HepG2 (cell line): ENCODE data around the gene GLIS2. TPM values are rescaled to one million over a fixed set of nuclear protein-coding genes. Genes with fewer than 3 reads are reported as not detected.

Source experiments
- CBFB ChIP-seq: sonication (generic); formaldehyde crosslinking; IDR thresholded peaks from 2 replicates; pipeline ENCODE4 v1.4.0; 2020; ENCODE audit warnings: missing genetic modification reagents
- DR1 ChIP-seq: sonication (generic); formaldehyde crosslinking; IDR thresholded peaks from 2 replicates; pipeline ENCODE4 v1.8.0; 2021; ENCODE audit warnings: mild to moderate bottlenecking, missing genetic modification reagents, inconsistent platforms
- ELF4 ChIP-seq: sonication (generic); formaldehyde crosslinking; IDR thresholded peaks from 2 replicates; pipeline ENCODE4 v1.5.0; 2020; ENCODE audit warnings: missing genetic modification reagents, mild to moderate bottlenecking, moderate library complexity, borderline replicate concordance
- RBM22 ChIP-seq: fragments of 200-400 bp; formaldehyde crosslinking; optimal IDR thresholded peaks from 2 replicates; pipeline ENCODE3; 2017; ENCODE audit warnings: mild to moderate bottlenecking, low read length, moderate library complexity
- SALL1 ChIP-seq: sonication (generic); formaldehyde crosslinking; IDR thresholded peaks from 2 replicates; pipeline ENCODE4 v1.8.0; 2022; ENCODE audit warnings: mild to moderate bottlenecking, missing genetic modification reagents
- SNAI1 ChIP-seq: sonication (generic); formaldehyde crosslinking; IDR thresholded peaks from 2 replicates; pipeline ENCODE4 v1.5.0; 2020; ENCODE audit warnings: mild to moderate bottlenecking, missing genetic modification reagents, borderline replicate concordance
- ZNF501 ChIP-seq: sonication (generic); formaldehyde crosslinking; IDR thresholded peaks from 2 replicates; pipeline ENCODE4 v1.5.1; 2020; ENCODE audit warnings: mild to moderate bottlenecking, moderate library complexity, missing genetic modification reagents
- ZNF552 ChIP-seq: sonication (generic); formaldehyde crosslinking; IDR thresholded peaks from 2 replicates; pipeline ENCODE4 v1.9.0; 2022; ENCODE audit warnings: missing genetic modification reagents, mild to moderate bottlenecking, borderline replicate concordance
- ZNF660 ChIP-seq: sonication (generic); formaldehyde crosslinking; IDR thresholded peaks from 2 replicates; pipeline ENCODE4 v1.5.1; 2020; ENCODE audit warnings: mild to moderate bottlenecking, low read depth, missing genetic modification reagents, borderline replicate concordance
- polyA plus RNA-seq, 8 experiments: library from polyadenylated mRNA; depleted of rRNA in 3 of 8; stranded (reverse) in 7 of 8; unstranded in 1 of 8; fragments of >200 nt; fragmentation: Illumina TruSeq in 4 of 8; extraction: Trizol in 4 of 8; gene quantifications; 2 replicates each; pipeline versions ENCODE4 v1.2.1 to v1.2.3, GENCODE V29; 2011 to 2016; ENCODE audit warnings: low read depth in 4 of 8, missing spikeins in 1 of 8, mixed read lengths in 1 of 8; ENCODE audit not compliant: insufficient read depth in 1 of 8
- total RNA-seq, 5 experiments: library from RNA; depleted of rRNA; stranded (reverse); fragments of >200 nt; fragmentation: Illumina TruSeq; extraction: Trizol; gene quantifications; 2 replicates each; pipeline ENCODE4 v1.2.3, GENCODE V29; 2016; ENCODE audit warnings: low read depth in 1 of 5
- TF ChIP-seq, protein P1 (sequence below): sonication (generic); formaldehyde crosslinking; IDR thresholded peaks from 2 replicates; pipeline ENCODE4 v1.4.0; 2020; ENCODE audit warnings: missing genetic modification reagents
- TF ChIP-seq, protein P2 (sequence below), 2 experiments: IDR thresholded peaks; 2 replicates each; pipeline ENCODE4 v1.6.1; 2011 to 2012; ENCODE audit warnings: low read length in 2 of 2, borderline replicate concordance in 1 of 2, low read depth in 1 of 2, mild to moderate bottlenecking in 1 of 2, moderate library complexity in 1 of 2
- TF ChIP-seq, protein P3 (sequence below): sonication (generic); formaldehyde crosslinking; IDR thresholded peaks from 2 replicates; pipeline ENCODE4 v1.4.0; 2020; ENCODE audit warnings: mild to moderate bottlenecking, missing genetic modification reagents
- TF ChIP-seq, protein P4 (sequence below): sonication (generic); formaldehyde crosslinking; IDR thresholded peaks from 2 replicates; pipeline ENCODE4 v1.8.0; 2022; ENCODE audit warnings: missing genetic modification reagents, mild to moderate bottlenecking, inconsistent platforms, borderline replicate concordance
- TF ChIP-seq, protein P5 (sequence below): sonication (generic); formaldehyde crosslinking; IDR thresholded peaks from 2 replicates; pipeline ENCODE4 v1.8.0; 2022; ENCODE audit warnings: mild to moderate bottlenecking, missing genetic modification reagents, borderline replicate concordance
- TF ChIP-seq, protein P6 (sequence below): conservative IDR thresholded peaks from 2 replicates; pipeline ENCODE4 v1.6.1; 2018; ENCODE audit warnings: missing genetic modification reagents

Gene GLIS2
- total and polyA plus RNA-seq, 2 of the 13 experiments (the other 11 are each of a cell fraction or from before 2014, with no cell fraction given), result 0.28 to 0.29 TPM

DNA sequence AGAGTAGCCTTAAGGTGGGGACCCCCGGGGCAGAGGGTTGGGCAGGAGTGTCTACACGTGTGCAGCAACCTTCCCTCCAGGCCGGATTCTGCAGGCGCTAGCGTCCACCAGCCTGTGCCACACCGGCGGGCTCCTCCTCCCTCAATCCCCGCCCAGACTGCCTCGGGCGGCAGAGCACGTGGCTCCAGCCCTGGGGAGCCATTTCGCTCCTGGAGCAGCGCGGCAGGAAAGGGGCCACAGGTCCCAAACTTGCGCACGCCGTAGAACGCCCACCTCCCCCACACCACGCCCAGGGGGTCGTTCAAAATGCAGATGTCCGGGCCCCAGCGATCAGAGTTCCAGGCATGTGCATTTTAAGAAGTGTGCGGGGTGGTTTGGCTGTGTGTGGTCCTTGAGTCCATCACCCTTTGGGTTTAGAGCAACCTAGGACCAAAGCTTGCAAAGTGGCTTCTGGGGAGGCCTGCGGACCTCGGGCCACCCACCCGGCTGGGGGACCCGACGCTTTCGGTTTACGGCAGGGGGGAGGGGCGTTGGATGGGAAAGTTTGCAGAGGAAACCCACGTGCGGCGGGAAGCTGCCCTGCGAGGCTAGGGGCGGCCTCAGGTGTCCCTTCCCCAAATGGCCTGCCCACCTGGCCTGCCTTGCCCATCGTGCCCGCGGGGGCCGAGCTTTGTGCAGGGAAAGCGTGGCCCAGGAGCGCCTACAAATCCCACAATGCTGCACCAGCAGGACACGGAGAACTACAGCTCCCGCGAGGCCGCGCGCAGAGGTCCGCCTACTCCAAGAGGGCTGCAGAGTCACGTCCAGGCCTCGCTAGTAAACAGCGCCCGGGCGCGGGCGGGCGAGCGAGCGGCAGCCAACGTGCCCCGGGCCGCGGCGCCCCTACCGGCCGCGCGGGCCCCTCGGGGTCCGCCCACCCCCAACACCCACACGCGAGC is 44.4 kb upstream of the GLIS2 start (continued):
- TF ChIP-seq, protein P1, sequence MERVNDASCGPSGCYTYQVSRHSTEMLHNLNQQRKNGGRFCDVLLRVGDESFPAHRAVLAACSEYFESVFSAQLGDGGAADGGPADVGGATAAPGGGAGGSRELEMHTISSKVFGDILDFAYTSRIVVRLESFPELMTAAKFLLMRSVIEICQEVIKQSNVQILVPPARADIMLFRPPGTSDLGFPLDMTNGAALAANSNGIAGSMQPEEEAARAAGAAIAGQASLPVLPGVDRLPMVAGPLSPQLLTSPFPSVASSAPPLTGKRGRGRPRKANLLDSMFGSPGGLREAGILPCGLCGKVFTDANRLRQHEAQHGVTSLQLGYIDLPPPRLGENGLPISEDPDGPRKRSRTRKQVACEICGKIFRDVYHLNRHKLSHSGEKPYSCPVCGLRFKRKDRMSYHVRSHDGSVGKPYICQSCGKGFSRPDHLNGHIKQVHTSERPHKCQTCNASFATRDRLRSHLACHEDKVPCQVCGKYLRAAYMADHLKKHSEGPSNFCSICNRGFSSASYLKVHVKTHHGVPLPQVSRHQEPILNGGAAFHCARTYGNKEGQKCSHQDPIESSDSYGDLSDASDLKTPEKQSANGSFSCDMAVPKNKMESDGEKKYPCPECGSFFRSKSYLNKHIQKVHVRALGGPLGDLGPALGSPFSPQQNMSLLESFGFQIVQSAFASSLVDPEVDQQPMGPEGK (CRISPR knock-in tag), result peak; percentile 69; the same call in 1 of the 2 replicates
- TF ChIP-seq, protein P2, sequence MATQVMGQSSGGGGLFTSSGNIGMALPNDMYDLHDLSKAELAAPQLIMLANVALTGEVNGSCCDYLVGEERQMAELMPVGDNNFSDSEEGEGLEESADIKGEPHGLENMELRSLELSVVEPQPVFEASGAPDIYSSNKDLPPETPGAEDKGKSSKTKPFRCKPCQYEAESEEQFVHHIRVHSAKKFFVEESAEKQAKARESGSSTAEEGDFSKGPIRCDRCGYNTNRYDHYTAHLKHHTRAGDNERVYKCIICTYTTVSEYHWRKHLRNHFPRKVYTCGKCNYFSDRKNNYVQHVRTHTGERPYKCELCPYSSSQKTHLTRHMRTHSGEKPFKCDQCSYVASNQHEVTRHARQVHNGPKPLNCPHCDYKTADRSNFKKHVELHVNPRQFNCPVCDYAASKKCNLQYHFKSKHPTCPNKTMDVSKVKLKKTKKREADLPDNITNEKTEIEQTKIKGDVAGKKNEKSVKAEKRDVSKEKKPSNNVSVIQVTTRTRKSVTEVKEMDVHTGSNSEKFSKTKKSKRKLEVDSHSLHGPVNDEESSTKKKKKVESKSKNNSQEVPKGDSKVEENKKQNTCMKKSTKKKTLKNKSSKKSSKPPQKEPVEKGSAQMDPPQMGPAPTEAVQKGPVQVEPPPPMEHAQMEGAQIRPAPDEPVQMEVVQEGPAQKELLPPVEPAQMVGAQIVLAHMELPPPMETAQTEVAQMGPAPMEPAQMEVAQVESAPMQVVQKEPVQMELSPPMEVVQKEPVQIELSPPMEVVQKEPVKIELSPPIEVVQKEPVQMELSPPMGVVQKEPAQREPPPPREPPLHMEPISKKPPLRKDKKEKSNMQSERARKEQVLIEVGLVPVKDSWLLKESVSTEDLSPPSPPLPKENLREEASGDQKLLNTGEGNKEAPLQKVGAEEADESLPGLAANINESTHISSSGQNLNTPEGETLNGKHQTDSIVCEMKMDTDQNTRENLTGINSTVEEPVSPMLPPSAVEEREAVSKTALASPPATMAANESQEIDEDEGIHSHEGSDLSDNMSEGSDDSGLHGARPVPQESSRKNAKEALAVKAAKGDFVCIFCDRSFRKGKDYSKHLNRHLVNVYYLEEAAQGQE (IDR thresholded peaks at IDR 0.05; ENCODE audit: borderline replicate concordance in 1 of 2, low read depth in 1 of 2, low read length in 2 of 2), result peak in 1 of 2 experiments; percentile 49; a peak in 1 of 4 replicates
- TF ChIP-seq, protein P3, sequence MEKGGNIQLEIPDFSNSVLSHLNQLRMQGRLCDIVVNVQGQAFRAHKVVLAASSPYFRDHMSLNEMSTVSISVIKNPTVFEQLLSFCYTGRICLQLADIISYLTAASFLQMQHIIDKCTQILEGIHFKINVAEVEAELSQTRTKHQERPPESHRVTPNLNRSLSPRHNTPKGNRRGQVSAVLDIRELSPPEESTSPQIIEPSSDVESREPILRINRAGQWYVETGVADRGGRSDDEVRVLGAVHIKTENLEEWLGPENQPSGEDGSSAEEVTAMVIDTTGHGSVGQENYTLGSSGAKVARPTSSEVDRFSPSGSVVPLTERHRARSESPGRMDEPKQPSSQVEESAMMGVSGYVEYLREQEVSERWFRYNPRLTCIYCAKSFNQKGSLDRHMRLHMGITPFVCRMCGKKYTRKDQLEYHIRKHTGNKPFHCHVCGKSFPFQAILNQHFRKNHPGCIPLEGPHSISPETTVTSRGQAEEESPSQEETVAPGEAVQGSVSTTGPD (CRISPR knock-in tag), result peak; percentile 75; the same call in 1 of the 2 replicates
- TF ChIP-seq RBM22 (peak; percentile 49), ZNF660 (CRISPR knock-in tag) (peak; percentile 33; the same call in 1 of the 2 replicates), SNAI1 (CRISPR knock-in tag) (peak; percentile 96), DR1 (CRISPR knock-in tag) (no peak; the same call in 1 of the 2 replicates), ZNF552 (CRISPR knock-in tag) (no peak), ELF4 (CRISPR knock-in tag) (peak; percentile 53), CBFB (CRISPR knock-in tag) (peak; percentile 62; the same call in 1 of the 2 replicates), SALL1 (peak; percentile 71), ZNF501 (CRISPR knock-in tag) (peak; percentile 95)
- TF ChIP-seq, protein P4, sequence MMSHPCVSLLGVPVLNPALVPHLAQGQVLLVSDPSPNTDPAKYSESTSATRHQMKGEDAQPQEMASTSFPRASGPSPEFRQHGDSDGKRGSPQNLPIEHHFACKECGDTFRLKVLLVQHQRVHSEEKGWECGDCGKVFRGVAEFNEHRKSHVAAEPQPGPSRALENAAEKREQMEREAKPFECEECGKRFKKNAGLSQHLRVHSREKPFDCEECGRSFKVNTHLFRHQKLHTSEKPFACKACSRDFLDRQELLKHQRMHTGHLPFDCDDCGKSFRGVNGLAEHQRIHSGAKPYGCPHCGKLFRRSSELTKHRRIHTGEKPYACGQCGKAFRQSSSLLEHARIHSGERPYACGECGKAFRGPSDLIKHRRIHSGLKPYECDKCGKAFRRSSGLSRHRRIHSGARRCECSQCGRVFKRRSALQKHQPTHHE (CRISPR knock-in tag), result peak; percentile 91
- TF ChIP-seq, protein P5, sequence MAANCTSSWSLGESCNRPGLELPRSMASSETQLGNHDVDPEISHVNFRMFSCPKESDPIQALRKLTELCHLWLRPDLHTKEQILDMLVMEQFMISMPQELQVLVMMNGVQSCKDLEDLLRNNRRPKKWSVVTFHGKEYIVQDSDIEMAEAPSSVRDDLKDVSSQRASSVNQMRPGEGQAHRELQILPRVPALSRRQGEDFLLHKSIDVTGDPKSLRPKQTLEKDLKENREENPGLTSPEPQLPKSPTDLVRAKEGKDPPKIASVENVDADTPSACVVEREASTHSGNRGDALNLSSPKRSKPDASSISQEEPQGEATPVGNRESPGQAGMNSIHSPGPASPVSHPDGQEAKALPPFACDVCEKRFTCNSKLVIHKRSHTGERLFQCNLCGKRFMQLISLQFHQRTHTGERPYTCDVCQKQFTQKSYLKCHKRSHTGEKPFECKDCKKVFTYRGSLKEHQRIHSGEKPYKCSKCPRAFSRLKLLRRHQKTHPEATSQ, result peak; percentile 88; the same call in 1 of the 2 replicates
- TF ChIP-seq, protein P6, sequence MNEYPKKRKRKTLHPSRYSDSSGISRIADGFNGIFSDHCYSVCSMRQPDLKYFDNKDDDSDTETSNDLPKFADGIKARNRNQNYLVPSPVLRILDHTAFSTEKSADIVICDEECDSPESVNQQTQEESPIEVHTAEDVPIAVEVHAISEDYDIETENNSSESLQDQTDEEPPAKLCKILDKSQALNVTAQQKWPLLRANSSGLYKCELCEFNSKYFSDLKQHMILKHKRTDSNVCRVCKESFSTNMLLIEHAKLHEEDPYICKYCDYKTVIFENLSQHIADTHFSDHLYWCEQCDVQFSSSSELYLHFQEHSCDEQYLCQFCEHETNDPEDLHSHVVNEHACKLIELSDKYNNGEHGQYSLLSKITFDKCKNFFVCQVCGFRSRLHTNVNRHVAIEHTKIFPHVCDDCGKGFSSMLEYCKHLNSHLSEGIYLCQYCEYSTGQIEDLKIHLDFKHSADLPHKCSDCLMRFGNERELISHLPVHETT (CRISPR knock-in tag), result peak; percentile 54; the same call in 1 of the 2 replicates
